HCT116 (cell line): ENCODE data around the gene SAMD4B.

Source experiments
- CTCF ChIP-seq, 3 experiments: fragments of 200-600 bp in 1 of 3; sonication (generic) in 1 of 3; IDR thresholded peaks in 2 of 3; conservative IDR thresholded peaks in 1 of 3; 2 replicates each; pipeline ENCODE4 v1.5.1; 2012 to 2017; ENCODE audit warnings: low read depth in 2 of 3, low read length in 2 of 3, antibody characterized with exemption in 1 of 3, borderline replicate concordance in 1 of 3, control low read depth in 1 of 3, mild to moderate bottlenecking in 1 of 3, mixed read lengths in 1 of 3, mixed run types in 1 of 3, moderate library complexity in 1 of 3; ENCODE audit not compliant: insufficient read depth in 1 of 3
- ELF1 ChIP-seq: IDR thresholded peaks from 2 replicates; pipeline ENCODE4 v1.6.1; 2012; ENCODE audit warnings: low read depth, borderline replicate concordance
- EZH2 ChIP-seq: fragments of 200-600 bp; sonication (generic); IDR thresholded peaks from 2 replicates; pipeline ENCODE4 v1.6.1; 2017; ENCODE audit warnings: antibody characterized with exemption, mixed run types
- POLR2A ChIP-seq: IDR thresholded peaks from 2 replicates; pipeline ENCODE4 v1.7.0; 2011; ENCODE audit warnings: borderline replicate concordance; ENCODE audit not compliant: insufficient read depth, insufficient read length; ENCODE audit errors: extremely low read depth
- REST ChIP-seq: IDR thresholded peaks from 2 replicates; pipeline ENCODE4 v1.6.1; 2012; ENCODE audit warnings: low read depth

- TF ChIP-seq EZH2 (no peak), POLR2A (no peak), ELF1 (no peak), CTCF (IDR thresholded peaks at IDR 0.05 in 2 of 3, conservative IDR thresholded peaks at IDR 0.05 in 1 of 3; ENCODE audit: borderline replicate concordance in 1 of 3, insufficient read depth in 1 of 3, low read depth in 2 of 3, low read length in 2 of 3) (no peak), REST (no peak)
Observed at GRCh38 chr19:39410831-39411080, 68.5 kb downstream of the SAMD4B start.
